Measurements from ENCODE around the gene NRL. TPM values are rescaled to one million over a fixed set of nuclear protein-coding genes. Genes with fewer than 3 reads are reported as not detected.

NRL gene
- total RNA-seq, 1 experiment from 2014 or later: 0.66 TPM

DNA sequence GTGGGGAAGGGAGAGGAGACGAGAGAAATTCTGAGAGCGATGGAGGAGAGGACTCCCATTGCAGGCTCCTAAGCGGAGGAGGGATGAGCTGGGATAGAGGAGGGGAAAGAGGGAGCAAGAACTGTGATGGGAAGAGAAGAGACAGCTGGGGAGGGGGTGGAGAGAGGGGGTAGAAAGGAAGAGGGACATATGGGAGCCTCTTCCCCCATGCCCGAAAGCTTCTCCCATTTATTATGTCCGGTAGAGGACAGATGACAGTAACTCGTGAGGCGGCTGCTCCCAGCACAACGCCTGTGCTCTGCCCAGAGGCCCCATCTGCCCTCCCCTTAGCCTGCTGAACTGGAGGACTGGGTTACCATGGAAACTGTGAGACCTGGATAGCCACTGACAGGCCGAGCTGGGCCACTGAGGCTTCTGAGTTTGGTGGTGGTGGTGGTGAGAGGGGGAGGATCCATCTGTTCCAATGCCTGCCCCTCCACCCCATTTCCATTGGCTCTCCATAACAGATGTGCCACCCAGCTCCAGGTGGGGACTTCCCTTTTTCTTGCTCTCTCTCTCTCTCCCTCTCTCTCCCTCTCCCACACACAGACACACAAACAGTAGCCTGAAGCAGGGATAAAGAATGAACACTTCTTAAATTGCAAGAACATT, 35.1 kb downstream of the NRL start (continued):
- TF ChIP-seq, protein P1, sequence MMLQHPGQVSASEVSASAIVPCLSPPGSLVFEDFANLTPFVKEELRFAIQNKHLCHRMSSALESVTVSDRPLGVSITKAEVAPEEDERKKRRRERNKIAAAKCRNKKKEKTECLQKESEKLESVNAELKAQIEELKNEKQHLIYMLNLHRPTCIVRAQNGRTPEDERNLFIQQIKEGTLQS (IDR thresholded peaks at IDR 0.05): no peak
- TF ChIP-seq EGR1 (IDR thresholded peaks at IDR 0.05; ENCODE audit: low read depth) (no peak), SP1 (IDR thresholded peaks at IDR 0.05; ENCODE audit: low read depth) (no peak), YY1 (IDR thresholded peaks at IDR 0.05; ENCODE audit: extremely low read depth, insufficient replicate concordance, low read depth, low read length) (no peak)
- TF ChIP-seq, protein P2, sequence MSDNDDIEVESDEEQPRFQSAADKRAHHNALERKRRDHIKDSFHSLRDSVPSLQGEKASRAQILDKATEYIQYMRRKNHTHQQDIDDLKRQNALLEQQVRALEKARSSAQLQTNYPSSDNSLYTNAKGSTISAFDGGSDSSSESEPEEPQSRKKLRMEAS (IDR thresholded peaks at IDR 0.05): no peak

DNA sequence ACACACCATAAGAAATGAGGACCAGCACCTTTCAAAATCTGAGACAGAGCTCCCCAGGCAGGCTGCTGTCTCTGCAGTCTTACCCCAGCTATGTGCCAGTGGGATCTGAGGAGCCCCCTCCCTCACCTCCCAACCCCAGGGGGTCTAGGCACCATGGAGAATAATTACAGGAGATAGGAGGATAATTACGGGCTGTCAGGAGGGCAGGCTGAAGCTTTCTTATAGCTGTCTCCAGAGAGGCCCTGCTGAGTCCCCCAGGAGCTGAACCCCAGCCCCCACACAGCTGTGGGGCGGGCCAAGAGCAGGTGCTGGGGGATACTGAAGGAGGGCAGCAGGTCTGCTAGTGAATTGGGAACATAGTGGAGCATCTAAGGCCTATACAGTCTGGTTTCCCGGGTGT, 36.6 kb downstream of the NRL start:
- no peak overlapping the region for H3K4me3 ChIP-seq (replicated peaks in 1 of 2; ENCODE audit: low read depth in 1 of 2, low read length in 2 of 2)
- no peaks in the 10 kb centered on the region for H4K20me1 ChIP-seq (ENCODE audit: insufficient read depth)
- TF ChIP-seq CBX3 (IDR thresholded peaks at IDR 0.05; ENCODE audit: low read depth): no peak
- H3K4me1 ChIP-seq (ENCODE audit: control insufficient read depth in 1 of 2, insufficient read depth in 2 of 2, low read length in 2 of 2): peaks cover 18 to 30% of the 10 kb centered on the region in 2 experiments
- no peaks in the 10 kb centered on the region for H3K36me3 ChIP-seq (ENCODE audit: control insufficient read depth in 1 of 2, insufficient read depth in 2 of 2, low read length in 2 of 2)
- H3K27me3 ChIP-seq (ENCODE audit: insufficient read depth, low read length): no peaks in the 10 kb centered on the region
- no peak overlapping the region for H3K9ac ChIP-seq (ENCODE audit: low read length)
- DNase-seq (ENCODE audit: low read depth, low spot score) (no peak), ATAC-seq (no peak)
- no peak overlapping the region for H2AFZ ChIP-seq (ENCODE audit: low read depth, low read length, poor library complexity, severe bottlenecking)
- H3K9me3 ChIP-seq (ENCODE audit: control insufficient read depth in 1 of 2, insufficient read depth in 1 of 2, low read depth in 1 of 2, low read length in 2 of 2): no peaks in the 10 kb centered on the region
- H3K79me2 ChIP-seq (ENCODE audit: insufficient read depth, low read length): no peaks in the 10 kb centered on the region
- no peak overlapping the region for H3K27ac ChIP-seq (ENCODE audit: low read depth, low read length)
- intact Hi-C loops (cut with micrococcal nuclease): no loop called here
- CTCF ChIA-PET: no interaction called here
- H3K9me2 ChIP-seq (ENCODE audit: insufficient read depth): no peaks in the 10 kb centered on the region
- POLR2A ChIA-PET: no interaction called here
- no peak overlapping the region for H3K4me2 ChIP-seq (ENCODE audit: low read length)
- BruUV-seq (replicated peaks): no TSS peak
- RAD21 ChIA-PET (ENCODE audit: low non-redundant PET in 1 of 2, low total read pairs in 2 of 2, uncharacterized antibody in 2 of 2, unreplicated experiment in 2 of 2): no interaction called here

DNA sequence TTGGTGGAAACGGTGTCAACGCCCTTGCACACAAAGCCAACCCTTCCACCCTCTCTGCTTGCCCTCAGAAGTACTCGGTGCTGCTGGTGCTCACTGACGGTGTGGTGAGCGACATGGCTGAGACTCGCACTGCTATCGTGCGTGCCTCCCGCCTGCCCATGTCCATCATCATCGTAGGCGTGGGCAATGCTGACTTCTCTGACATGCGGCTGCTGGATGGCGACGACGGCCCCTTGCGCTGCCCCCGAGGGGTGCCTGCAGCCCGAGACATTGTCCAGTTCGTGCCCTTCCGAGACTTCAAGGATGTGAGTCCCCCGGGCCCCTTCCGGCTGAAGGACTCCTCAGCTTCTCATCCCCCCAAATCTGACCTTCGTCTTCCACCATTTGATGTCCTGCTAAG, 37.7 kb downstream of the NRL start:
- H3K79me2 ChIP-seq (ENCODE audit: insufficient read depth, low read length): no peaks in the 10 kb centered on the region
- no peak overlapping the region for H3K9ac ChIP-seq (ENCODE audit: low read length)
- H3K27me3 ChIP-seq (ENCODE audit: insufficient read depth, low read length): no peaks in the 10 kb centered on the region
- H3K9me3 ChIP-seq (ENCODE audit: control insufficient read depth in 1 of 2, insufficient read depth in 1 of 2, low read depth in 1 of 2, low read length in 2 of 2): no peaks in the 10 kb centered on the region
- H3K27ac ChIP-seq (ENCODE audit: low read depth, low read length): no peak overlapping the region
- POLR2A ChIA-PET: no interaction called here
- no TSS peak for BruUV-seq (replicated peaks)
- H3K4me1 ChIP-seq (ENCODE audit: control insufficient read depth in 1 of 2, insufficient read depth in 2 of 2, low read length in 2 of 2): peaks cover 17 to 27% of the 10 kb centered on the region in 2 experiments
- DNase-seq (ENCODE audit: low read depth, low spot score): no peak
- ATAC-seq: no peak
- H3K9me2 ChIP-seq (ENCODE audit: insufficient read depth): no peaks in the 10 kb centered on the region
- H3K4me2 ChIP-seq (ENCODE audit: low read length): no peak overlapping the region
- no peaks in the 10 kb centered on the region for H4K20me1 ChIP-seq (ENCODE audit: insufficient read depth)
- H3K36me3 ChIP-seq (ENCODE audit: control insufficient read depth in 1 of 2, insufficient read depth in 2 of 2, low read length in 2 of 2): no peaks in the 10 kb centered on the region
- H3K4me3 ChIP-seq (replicated peaks in 1 of 2; ENCODE audit: low read depth in 1 of 2, low read length in 2 of 2): no peak overlapping the region
- RAD21 ChIA-PET (ENCODE audit: low non-redundant PET in 1 of 2, low total read pairs in 2 of 2, uncharacterized antibody in 2 of 2, unreplicated experiment in 2 of 2): no interaction called here
- CTCF ChIA-PET: no interaction called here
- no peak overlapping the region for H2AFZ ChIP-seq (ENCODE audit: low read depth, low read length, poor library complexity, severe bottlenecking)
- intact Hi-C loops (cut with micrococcal nuclease): no loop called here
- TF ChIP-seq, protein P1 (IDR thresholded peaks at IDR 0.05): no peak
- TF ChIP-seq JUND (IDR thresholded peaks at IDR 0.05): no peak
- TF ChIP-seq POLR2AphosphoS5 (IDR thresholded peaks at IDR 0.05; ENCODE audit: low read depth, low read length): no peak
- no peak for TF ChIP-seq SRF (IDR thresholded peaks at IDR 0.05; ENCODE audit: low read depth)
- no peak for TF ChIP-seq RAD21 (IDR thresholded peaks at IDR 0.05; ENCODE audit: low read depth)
- no peak for TF ChIP-seq FOSL1 (IDR thresholded peaks at IDR 0.05; ENCODE audit: low read depth)
- TF ChIP-seq POLR2A (IDR thresholded peaks at IDR 0.05; ENCODE audit: borderline replicate concordance, extremely low read depth, insufficient read depth, insufficient read length): no peak
- TF ChIP-seq, protein P3, sequence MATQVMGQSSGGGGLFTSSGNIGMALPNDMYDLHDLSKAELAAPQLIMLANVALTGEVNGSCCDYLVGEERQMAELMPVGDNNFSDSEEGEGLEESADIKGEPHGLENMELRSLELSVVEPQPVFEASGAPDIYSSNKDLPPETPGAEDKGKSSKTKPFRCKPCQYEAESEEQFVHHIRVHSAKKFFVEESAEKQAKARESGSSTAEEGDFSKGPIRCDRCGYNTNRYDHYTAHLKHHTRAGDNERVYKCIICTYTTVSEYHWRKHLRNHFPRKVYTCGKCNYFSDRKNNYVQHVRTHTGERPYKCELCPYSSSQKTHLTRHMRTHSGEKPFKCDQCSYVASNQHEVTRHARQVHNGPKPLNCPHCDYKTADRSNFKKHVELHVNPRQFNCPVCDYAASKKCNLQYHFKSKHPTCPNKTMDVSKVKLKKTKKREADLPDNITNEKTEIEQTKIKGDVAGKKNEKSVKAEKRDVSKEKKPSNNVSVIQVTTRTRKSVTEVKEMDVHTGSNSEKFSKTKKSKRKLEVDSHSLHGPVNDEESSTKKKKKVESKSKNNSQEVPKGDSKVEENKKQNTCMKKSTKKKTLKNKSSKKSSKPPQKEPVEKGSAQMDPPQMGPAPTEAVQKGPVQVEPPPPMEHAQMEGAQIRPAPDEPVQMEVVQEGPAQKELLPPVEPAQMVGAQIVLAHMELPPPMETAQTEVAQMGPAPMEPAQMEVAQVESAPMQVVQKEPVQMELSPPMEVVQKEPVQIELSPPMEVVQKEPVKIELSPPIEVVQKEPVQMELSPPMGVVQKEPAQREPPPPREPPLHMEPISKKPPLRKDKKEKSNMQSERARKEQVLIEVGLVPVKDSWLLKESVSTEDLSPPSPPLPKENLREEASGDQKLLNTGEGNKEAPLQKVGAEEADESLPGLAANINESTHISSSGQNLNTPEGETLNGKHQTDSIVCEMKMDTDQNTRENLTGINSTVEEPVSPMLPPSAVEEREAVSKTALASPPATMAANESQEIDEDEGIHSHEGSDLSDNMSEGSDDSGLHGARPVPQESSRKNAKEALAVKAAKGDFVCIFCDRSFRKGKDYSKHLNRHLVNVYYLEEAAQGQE (IDR thresholded peaks at IDR 0.05; ENCODE audit: low read depth): no peak

All from HCT116 (cell line).